DND-41 (cell line): ENCODE results near the gene FXYD3.
"Not testable (repeated sequence)": the region's sequence is repeated elsewhere in the genome, so short reads cannot be mapped to it uniquely, and the experiment has no call there.

Source experiments
- ATAC-seq: fragments of 200-7000 bp; cut with Tn5 transposase; 3 replicates; pipeline ENCODE4 v1.9.1; 2021; ENCODE audit warnings: low read depth; ENCODE audit not compliant: insufficient read depth
- DNase-seq: peaks from one replicate; pipeline ENCODE4 v3.0.0-alpha.2; 2020
- H2AFZ ChIP-seq: 2 replicates; pipeline ENCODE4 v1.6.0; 2012; ENCODE audit warnings: low read depth, low read length
- H3K27ac ChIP-seq: 2 replicates; pipeline ENCODE4 v1.5.1; 2012; ENCODE audit warnings: low read length, inconsistent platforms
- H3K27me3 ChIP-seq: fragments of 200-600 bp; sonication (generic); 2 replicates; pipeline ENCODE4 v1.6.0; 2012; ENCODE audit warnings: low read length, mild to moderate bottlenecking, inconsistent platforms; ENCODE audit not compliant: insufficient read depth, poor library complexity
- H3K36me3 ChIP-seq: 2 replicates; pipeline ENCODE4 v1.5.1; 2012; ENCODE audit warnings: low read length, inconsistent platforms; ENCODE audit not compliant: insufficient read depth
- H3K4me1 ChIP-seq: 2 replicates; pipeline ENCODE4 v1.5.1; 2012; ENCODE audit warnings: mild to moderate bottlenecking, low read length; ENCODE audit not compliant: insufficient read depth
- H3K4me2 ChIP-seq: 2 replicates; pipeline ENCODE4 v1.6.0; 2012; ENCODE audit warnings: mild to moderate bottlenecking, moderate library complexity, low read length, inconsistent platforms; ENCODE audit not compliant: insufficient read depth
- H3K4me3 ChIP-seq, 2 experiments: fragments of 200-600 bp in 1 of 2; shearing (Covaris generic) in 1 of 2; 2 replicates each; pipeline ENCODE4 v1.5.1; 2012 to 2016; ENCODE audit warnings: inconsistent platforms in 2 of 2, low read length in 2 of 2, mild to moderate bottlenecking in 2 of 2, low read depth in 1 of 2, moderate library complexity in 1 of 2
- H3K79me2 ChIP-seq: 2 replicates; pipeline ENCODE4 v1.6.0; 2012; ENCODE audit warnings: low read length, inconsistent platforms; ENCODE audit not compliant: insufficient read depth
- H3K9ac ChIP-seq: 2 replicates; pipeline ENCODE4 v1.6.0; 2012; ENCODE audit warnings: low read depth, mild to moderate bottlenecking, inconsistent platforms, low read length, moderate library complexity
- H3K9me3 ChIP-seq: 2 replicates; pipeline ENCODE4 v1.5.1; 2012; ENCODE audit warnings: low read length, moderate library complexity, mild to moderate bottlenecking, inconsistent platforms; ENCODE audit not compliant: insufficient read depth, severe bottlenecking
- H4K20me1 ChIP-seq: 2 replicates; pipeline ENCODE4 v1.6.0; 2012; ENCODE audit warnings: low read length; ENCODE audit not compliant: insufficient read depth
- EZH2 ChIP-seq: IDR thresholded peaks from 3 replicates; pipeline ENCODE4 v1.6.1; 2012; ENCODE audit warnings: borderline replicate concordance, low read depth, mild to moderate bottlenecking, moderate library complexity, low read length, inconsistent platforms; ENCODE audit not compliant: severe bottlenecking
- TF ChIP-seq, protein P1 (sequence below): IDR thresholded peaks from 2 replicates; pipeline ENCODE4 v1.5.1; 2012; ENCODE audit warnings: borderline replicate concordance, low read length, moderate library complexity, mild to moderate bottlenecking; ENCODE audit not compliant: poor library complexity, severe bottlenecking; ENCODE audit errors: extremely low read depth

The FXYD3 gene

DNA sequence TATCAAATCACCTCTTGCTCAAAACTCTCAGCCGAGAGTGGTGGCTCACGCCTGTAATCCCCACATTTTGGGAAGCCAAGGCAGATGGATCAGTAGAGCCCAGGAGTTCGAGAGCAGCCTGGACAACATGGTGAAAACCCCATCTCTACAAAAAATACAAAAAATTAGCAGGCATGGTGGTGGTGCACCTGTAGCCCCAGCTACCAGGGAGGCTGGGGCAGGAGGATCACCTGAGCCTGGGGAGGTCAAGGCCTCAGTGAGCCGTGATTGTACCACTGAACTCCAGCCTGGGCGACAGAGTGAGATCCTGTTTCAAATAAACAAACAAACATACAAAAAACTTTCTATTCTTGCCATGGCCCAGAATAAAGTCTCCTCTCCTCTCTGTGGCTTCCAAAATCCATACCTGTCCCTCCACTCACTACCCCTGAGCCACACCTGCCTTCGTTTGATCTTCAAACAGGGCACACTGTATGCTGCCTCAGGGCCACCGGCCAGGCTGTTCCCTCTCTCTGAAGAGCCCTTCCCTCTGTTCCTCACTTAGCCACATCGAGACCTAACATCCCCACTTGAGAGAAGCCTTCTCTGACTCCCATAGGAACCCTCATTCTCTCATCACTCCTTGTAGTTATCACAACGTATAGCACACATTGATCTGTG is 12.9 kb downstream of the FXYD3 start:
- Histone ChIP-seq H3K27me3 (no peaks in the 10 kb centered on the region), H2AFZ (no peak overlapping the region), H3K36me3 (no peaks in the 10 kb centered on the region), H4K20me1 (no peaks in the 10 kb centered on the region), H3K4me2 (no peak overlapping the region), H3K4me1 (no peaks in the 10 kb centered on the region), H3K79me2 (no peaks in the 10 kb centered on the region), H3K9ac (no peak overlapping the region), H3K9me3 (no peaks in the 10 kb centered on the region), H3K4me3 (no peak overlapping the region), H3K27ac (no peak overlapping the region)
- no peak for TF ChIP-seq EZH2
- TF ChIP-seq, protein P1, sequence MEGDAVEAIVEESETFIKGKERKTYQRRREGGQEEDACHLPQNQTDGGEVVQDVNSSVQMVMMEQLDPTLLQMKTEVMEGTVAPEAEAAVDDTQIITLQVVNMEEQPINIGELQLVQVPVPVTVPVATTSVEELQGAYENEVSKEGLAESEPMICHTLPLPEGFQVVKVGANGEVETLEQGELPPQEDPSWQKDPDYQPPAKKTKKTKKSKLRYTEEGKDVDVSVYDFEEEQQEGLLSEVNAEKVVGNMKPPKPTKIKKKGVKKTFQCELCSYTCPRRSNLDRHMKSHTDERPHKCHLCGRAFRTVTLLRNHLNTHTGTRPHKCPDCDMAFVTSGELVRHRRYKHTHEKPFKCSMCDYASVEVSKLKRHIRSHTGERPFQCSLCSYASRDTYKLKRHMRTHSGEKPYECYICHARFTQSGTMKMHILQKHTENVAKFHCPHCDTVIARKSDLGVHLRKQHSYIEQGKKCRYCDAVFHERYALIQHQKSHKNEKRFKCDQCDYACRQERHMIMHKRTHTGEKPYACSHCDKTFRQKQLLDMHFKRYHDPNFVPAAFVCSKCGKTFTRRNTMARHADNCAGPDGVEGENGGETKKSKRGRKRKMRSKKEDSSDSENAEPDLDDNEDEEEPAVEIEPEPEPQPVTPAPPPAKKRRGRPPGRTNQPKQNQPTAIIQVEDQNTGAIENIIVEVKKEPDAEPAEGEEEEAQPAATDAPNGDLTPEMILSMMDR, result no peak
- DNase-seq (no peak), ATAC-seq (no peak)

DNA sequence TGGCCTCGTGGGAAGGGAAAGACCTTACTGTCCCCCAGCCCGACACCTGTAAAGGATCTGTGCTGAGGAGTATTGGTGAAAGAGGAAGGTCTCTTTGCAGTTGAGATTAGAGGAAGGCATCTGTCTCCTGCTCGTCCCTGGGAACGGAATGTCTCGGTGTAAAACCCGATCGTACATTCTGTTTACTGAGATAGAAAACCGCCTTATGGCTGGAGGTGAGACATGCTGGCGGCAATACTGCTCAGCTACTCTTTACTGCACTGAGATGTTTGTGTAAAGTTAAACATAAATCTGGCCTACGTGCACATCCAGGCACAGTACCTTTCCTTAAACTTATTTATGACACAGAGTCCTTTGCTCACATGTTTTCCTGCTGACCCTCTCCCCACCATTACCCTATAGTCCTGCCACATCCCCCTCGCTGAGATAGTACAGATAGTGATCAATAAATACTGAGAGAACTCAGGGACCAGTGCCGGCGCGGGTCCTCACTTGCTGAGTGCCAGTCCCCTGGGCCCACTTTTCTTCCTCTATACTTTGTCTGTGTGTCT is 14.2 kb downstream of the FXYD3 start:
- H3K36me3 ChIP-seq, DNase-seq, H2AFZ ChIP-seq, H3K9ac ChIP-seq, H3K79me2 ChIP-seq, H3K27ac ChIP-seq, H4K20me1 ChIP-seq, H3K4me2 ChIP-seq, H3K4me1 ChIP-seq, ATAC-seq, H3K27me3 ChIP-seq, H3K4me3 ChIP-seq, H3K9me3 ChIP-seq: not testable (repeated sequence)

DNA sequence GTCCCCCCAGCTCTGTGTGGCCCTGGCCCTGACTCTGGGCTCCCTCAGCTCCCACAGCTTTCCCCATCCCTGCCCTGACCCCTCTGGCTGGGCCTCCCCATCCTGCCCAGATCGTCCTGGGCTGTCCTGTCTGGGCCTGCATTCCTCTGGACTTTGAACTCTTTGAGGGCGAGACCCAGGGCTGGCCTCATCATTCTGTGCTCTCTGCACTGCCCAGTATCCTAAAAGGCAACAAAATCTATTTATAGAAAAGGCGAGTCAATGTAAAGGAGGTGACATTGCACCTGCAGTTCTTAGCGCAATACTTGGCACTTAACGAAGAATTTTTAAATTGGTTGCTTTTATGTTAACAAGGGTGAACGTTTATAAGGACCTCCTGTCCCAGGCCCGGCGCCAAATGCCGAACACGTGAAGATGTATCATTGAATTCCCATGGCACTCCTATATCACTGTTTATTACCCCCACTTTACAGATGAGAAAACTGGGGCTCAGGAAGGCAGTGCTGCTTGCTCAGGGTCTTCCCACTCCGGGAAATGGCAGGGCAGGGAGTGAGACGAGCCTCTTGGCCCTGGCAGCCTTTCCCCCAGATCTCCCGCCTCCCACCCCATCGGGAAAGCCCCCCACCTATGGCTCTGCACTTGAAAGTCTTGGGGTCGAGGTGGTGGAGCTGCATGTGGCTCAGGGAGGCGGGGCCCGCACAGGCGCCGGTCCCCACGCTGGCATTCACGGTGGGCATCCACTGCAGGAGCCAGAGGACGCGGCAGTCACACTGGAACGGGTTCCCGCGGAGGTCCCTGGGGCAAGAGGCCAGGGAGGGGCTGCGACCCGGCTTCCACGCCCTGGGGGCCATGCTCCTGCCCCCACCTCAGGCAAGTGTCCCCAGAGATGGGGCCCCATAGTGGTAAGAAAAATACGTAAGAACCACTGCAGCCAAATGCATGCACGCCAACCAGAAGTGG is 15.4 kb downstream of the FXYD3 start:
- Histone ChIP-seq H3K9me3 (no peaks in the 10 kb centered on the region), H3K27me3 (no peaks in the 10 kb centered on the region), H3K79me2 (no peaks in the 10 kb centered on the region), H2AFZ (no peak overlapping the region), H3K4me1 (no peaks in the 10 kb centered on the region), H3K36me3 (no peaks in the 10 kb centered on the region), H4K20me1 (no peaks in the 10 kb centered on the region), H3K4me2 (no peak overlapping the region), H3K9ac (no peak overlapping the region), H3K27ac (no peak overlapping the region), H3K4me3 (no peak overlapping the region)
- no peak for ATAC-seq
- no peak for TF ChIP-seq EZH2
- TF ChIP-seq, protein P1, result no peak
- DNase-seq, result no peak

DNA sequence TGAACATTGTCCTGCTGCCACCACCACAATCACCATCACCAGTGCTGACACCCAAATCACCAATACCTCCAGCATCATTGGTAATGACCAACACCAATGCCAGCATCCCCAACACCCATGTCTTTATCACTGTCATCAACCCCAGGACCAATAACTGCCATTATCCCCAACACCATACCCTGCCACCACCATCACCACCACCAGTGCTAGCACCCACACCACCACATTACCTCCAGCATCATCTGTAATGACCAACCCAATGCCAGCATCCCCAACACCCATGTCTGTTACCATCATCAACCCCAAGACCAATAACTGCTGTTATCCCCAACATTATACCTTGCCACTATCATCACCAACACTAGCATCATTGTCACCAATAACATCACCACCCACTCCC is 16.6 kb downstream of the FXYD3 start:
- Histone ChIP-seq H3K4me1 (no peaks in the 10 kb centered on the region), H4K20me1 (no peaks in the 10 kb centered on the region), H3K4me2 (no peak overlapping the region), H3K27ac (no peak overlapping the region), H3K4me3 (no peak overlapping the region), H3K9me3 (no peaks in the 10 kb centered on the region), H2AFZ (no peak overlapping the region), H3K9ac (no peak overlapping the region), H3K79me2 (no peaks in the 10 kb centered on the region), H3K27me3 (no peaks in the 10 kb centered on the region), H3K36me3 (no peaks in the 10 kb centered on the region)
- ATAC-seq (no peak), DNase-seq (no peak)
- TF ChIP-seq EZH2, result no peak
- TF ChIP-seq, protein P1, result no peak
